Left hindlimb (tissue), 1 donor: ENCODE measurements around the gene KRT77.
"Not testable (repeated sequence)": the region's sequence is repeated elsewhere in the genome, so short reads cannot be mapped to it uniquely, and the experiment has no call there.

Experiments used
- DNase-seq: peaks from one replicate; pipeline ENCODE4 v3.0.0-alpha.2; 2018

The KRT77 gene

GRCh38 chr12:52721838-52722470 is 18.6 kb upstream of the KRT77 start:
- DNase-seq, result no peak

GRCh38 chr12:52720365-52720886 is 17.1 kb upstream of the KRT77 start:
- DNase-seq, result no peak

DNA sequence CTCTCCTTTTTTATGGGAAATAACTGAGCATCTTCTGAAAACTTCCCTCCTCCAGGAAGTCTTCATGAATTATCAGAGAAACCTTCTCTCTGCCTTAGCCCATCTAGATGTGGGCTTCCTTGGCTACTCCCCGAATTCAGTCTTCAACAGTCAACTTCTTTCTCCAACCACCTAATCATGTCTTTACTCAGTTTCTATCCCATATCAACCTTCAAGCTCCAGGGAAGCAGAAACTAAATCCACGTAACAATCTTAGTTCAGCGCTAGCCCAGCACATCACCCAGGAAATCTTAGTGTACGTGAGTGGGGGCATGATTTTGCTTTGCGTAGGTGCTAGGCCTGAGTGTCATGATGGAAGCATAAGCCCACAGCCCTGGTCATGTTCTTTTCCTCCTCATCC is 12.7 kb upstream of the KRT77 start:
- no peak for DNase-seq

DNA sequence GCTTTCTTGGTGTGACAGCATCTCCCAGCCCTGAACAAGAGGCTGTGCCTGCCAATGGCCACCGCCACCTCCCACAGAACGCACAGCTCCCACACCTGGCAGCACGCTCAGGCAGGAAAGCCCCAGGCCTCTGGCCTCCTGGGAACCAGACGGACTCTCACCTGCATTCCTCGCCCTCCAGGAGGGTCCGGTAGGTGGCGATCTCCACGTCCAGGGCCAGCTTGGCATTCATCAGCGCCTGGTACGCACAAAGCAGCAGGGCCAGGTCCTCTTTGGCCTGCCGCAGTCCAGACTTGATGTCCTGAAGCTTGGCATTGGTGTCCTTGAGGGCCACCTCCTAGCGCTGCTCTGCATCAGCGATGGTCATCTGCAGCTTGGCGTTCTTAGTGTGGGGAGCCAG is 12.1 kb upstream of the KRT77 start:
- no peak for DNase-seq

- no peak for DNase-seq
Measured at GRCh38 chr12:52714887-52715281, 11.6 kb upstream of the KRT77 start.

GRCh38 chr12:52713960-52714886 is 10.9 kb upstream of the KRT77 start:
- no peak for DNase-seq

DNA sequence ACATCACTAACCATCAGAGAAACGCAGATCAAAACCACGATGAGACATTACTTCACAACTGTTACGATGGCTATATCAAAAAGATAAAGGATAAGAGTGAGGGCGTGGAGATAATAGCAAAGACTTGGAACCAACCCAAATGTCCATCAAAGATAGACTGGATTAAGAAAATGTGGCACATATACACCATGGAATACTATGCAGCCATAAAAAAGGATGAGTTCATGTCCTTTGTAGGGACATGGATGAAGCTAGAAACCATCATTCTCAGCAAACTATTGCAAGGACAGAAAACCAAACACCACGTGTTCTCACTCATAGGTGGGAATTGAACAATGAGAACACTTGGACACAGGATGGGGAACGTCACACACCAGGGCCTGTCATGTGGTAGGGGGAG is 8.8 kb upstream of the KRT77 start:
- not testable (repeated sequence) for DNase-seq

DNA sequence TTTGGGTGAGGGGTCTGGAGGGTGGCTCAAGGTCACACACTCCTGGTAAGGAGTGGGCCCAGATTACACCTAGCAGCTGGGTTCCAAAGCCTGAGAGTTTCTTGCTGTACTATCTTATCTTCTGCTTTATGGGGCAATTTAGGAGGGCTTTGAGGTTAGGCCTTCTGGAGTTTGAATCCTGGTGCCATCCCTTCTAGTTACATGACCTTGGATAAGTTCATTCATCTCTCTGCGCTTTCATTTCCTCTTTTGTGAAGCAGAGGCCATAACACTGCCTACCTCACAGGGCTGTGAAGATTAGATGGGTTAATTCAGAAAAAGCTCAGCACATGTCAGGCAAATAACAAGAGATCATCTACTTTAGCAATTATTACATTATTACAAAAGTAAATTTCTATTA is 7.4 kb upstream of the KRT77 start:
- no peak for DNase-seq

- no peak for DNase-seq
Measured at GRCh38 chr12:52708010-52708409, 4.7 kb upstream of the KRT77 start.

GRCh38 chr12:52704464-52704863 is 1.1 kb upstream of the KRT77 start:
- no peak for DNase-seq

GRCh38 chr12:52703878-52704277 is 554 bp upstream of the KRT77 start:
- DNase-seq, result no peak

GRCh38 chr12:52702338-52702737 is 986 bp downstream of the KRT77 start:
- no peak for DNase-seq

DNA sequence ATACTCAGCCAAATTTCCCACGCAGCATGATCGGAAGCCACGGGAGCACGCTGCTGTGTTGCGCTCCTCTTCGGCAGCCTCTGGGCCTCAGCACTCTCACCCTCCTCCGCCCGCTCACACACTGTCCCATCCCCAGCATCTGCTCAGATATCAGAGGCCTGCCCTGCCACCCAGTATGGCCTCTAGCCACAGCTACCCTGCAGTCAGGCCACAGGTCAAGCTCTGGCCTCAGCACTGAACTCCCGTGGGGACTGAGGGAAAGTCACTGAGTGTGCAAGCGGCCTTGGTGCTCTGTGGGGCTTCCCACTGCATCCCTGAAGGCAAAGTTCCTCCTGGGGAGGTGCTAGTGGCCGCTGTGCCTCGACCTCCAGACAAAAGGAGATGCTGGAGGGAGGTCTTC is 2.0 kb downstream of the KRT77 start:
- no peak for DNase-seq

DNA sequence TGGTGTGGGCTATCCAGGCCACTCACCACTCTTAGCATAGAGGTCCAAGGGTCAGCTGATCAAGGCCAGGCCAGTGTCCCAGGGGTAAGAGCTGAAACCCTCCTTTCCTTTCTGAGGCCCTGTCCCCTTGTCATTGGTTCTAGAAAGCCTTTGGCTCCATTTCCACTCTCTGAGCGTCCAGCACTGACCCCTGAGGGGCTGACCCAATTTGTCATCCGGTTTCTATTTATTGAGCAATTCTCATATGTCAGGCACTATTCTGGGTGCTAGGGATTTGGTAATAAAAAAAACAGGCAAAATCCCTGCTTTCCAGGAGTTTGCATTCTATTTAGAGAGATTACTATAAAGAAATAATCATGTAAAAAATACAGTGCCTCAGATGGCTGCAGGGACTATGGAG is 3.4 kb downstream of the KRT77 start:
- no peak for DNase-seq

- no peak for DNase-seq
Measured at GRCh38 chr12:52699373-52699772, 4.0 kb downstream of the KRT77 start.

DNA sequence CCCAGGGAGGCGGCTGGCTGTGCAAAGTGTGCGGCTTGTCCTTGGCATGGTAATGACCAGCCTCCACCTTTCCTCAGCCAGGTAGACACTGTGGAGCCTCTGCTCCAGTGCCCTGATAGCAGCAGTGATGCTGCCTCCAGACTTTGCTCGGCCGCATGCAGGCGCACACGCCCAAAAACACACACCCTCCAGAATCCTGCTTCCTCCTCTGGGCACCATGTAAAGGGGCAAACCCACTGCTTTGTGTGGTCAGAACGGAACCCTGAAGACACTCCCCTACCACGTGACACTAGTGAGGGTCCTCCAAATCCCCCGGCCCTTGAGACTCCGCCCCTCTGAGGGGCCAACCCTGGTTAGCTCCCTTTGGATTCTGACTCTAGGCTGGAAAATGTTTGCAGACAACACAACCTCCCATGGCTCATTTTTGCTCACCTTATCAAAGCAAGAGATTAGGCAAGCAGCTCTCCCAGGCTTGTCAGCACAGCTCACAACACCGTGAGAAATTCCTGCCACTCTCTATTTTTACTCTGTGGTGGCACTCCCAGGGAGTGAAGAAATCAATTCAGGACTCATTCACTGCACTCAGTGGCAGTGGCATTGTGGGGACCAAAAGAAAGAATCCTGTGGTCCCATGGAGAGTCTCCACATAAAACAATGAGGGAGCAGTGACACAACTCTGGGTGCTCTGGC is 4.5 kb downstream of the KRT77 start:
- DNase-seq, result no peak

- DNase-seq, result no peak
Measured at GRCh38 chr12:52697058-52697582, 6.2 kb downstream of the KRT77 start.

DNA sequence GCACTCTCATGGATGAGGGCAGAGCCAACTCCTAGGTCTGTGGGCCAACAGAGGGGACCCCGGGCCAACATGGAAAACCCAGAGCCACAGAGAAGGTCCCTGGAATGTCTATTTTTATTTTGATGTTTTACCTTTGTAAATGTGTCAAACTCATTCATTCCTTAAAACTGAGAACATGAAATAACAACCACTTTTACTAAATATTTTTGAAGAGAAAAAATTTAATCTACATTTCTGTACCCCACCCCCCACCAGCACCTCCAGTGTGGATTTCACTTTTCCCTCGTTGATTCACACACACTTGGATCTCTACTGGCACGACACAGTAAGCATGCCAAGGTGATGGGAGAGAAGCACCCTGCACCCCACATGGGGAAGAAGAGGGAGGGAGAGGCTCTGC is 6.7 kb downstream of the KRT77 start:
- no peak for DNase-seq

DNA sequence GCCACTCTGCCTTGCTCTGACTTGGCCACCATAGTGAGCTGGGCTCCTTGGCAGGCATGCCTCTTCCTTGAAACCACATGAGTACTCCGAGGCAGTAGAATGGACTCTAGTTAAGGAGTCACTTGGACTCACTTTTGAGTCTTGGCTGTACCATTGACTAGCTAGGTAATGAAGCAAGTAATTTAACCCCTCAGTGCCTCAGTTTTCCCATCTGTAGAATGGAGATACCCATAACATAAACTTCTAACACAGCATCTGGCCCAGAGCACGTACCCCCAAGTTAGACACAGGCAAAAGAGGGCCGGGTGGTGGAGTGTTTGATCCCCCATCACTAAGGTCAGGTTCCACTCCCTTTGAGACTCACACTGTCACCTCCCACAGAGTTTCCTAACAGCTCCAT is 8.3 kb downstream of the KRT77 start:
- no peak for DNase-seq

- DNase-seq, result no peak
Measured at GRCh38 chr12:52694151-52694550, 9.2 kb downstream of the KRT77 start.

GRCh38 chr12:52693261-52693660 is 10.1 kb downstream of the KRT77 start:
- DNase-seq, result no peak

DNA sequence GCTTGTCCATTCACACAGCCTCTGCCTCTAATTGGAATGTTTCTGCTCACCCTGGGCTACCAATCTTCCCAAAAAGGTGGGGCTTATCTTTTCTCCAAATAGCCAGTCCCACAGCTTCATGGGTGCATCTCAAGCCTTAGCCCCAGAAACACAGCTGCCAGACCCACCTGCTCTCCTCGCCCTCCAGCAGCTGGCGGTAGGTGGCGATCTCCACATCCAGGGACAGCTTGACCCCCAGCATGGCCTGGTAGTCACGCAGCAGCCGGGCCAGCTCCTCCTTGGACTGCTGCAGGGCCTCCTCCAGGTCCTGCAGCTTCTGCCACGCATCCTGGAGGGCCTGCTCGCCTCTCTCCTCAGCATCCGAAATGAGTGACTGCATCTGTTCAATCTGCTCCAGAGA is 11.1 kb downstream of the KRT77 start:
- no peak for DNase-seq

GRCh38 chr12:52691841-52692150 is 11.5 kb downstream of the KRT77 start:
- DNase-seq, result no peak
